Upper lobe of left lung (tissue), 6 donors: ENCODE data around the gene DPEP2. TPM values are rescaled to one million over a fixed set of nuclear protein-coding genes. Genes with fewer than 3 reads are reported as not detected.
"Not testable (repeated sequence)": the region's sequence is repeated elsewhere in the genome, so short reads cannot be mapped to it uniquely, and the experiment has no call there.

ENCODE experiments used
- ATAC-seq, 2 donors: fragments of 200-7000 bp; cut with Tn5 transposase; one replicate each; pipeline ENCODE4 v1.9.1; 2022; ENCODE audit warnings: mild to moderate bottlenecking in 2 of 2, moderate library complexity in 2 of 2; ENCODE audit not compliant: low FRiP score in 2 of 2
- DNase-seq, 2 donors: peaks; one replicate each; pipeline ENCODE4 v3.0.0-alpha.2; 2019 to 2020
- H3K27ac ChIP-seq, 4 donors: fragments of 200-600 bp; sonication (generic); one replicate each; pipeline ENCODE4 v1.5.1; 2016 to 2019
- H3K27me3 ChIP-seq, 4 donors: fragments of 200-600 bp; sonication (generic); one replicate each; pipeline ENCODE4 v1.5.1; 2017 to 2019
- H3K36me3 ChIP-seq, 4 donors: fragments of 200-600 bp; sonication (generic); one replicate each; pipeline ENCODE4 v1.5.1; 2016 to 2019
- H3K4me1 ChIP-seq, 4 donors: fragments of 200-600 bp; sonication (generic); one replicate each; pipeline ENCODE4 v1.5.1; 2018 to 2019
- H3K4me3 ChIP-seq, 4 donors: fragments of 200-600 bp; sonication (generic); one replicate each; pipeline ENCODE4 v1.5.1; 2017 to 2019; ENCODE audit warnings: mild to moderate bottlenecking in 2 of 4, moderate library complexity in 1 of 4
- H3K9me3 ChIP-seq, 4 donors: fragments of 200-600 bp; sonication (generic); one replicate each; pipeline ENCODE4 v1.5.1; 2018 to 2019
- CTCF ChIP-seq, 6 experiments: fragments of 450-650 bp in 4 of 6; fragments of 200-600 bp in 2 of 6; sonication (generic) in 2 of 6; IDR thresholded peaks; one replicate each; pipeline ENCODE4 v1.5.1; 2016 to 2019; ENCODE audit warnings: antibody characterized with exemption in 6 of 6
- EP300 ChIP-seq, 4 donors: sonication (generic); formaldehyde crosslinking; IDR thresholded peaks; one replicate each; pipeline ENCODE4 v1.5.1; 2017; ENCODE audit warnings: antibody characterized with exemption in 4 of 4, control low read depth in 2 of 4
- POLR2A ChIP-seq, 4 donors: fragments of 450-650 bp; IDR thresholded peaks; one replicate each; pipeline ENCODE4 v1.5.1; 2016 to 2017; ENCODE audit warnings: antibody characterized with exemption in 4 of 4, mild to moderate bottlenecking in 2 of 4
- POLR2AphosphoS5 ChIP-seq, 2 donors: sonication (generic); formaldehyde crosslinking; IDR thresholded peaks; one replicate each; pipeline ENCODE4 v1.5.1; 2017; ENCODE audit warnings: antibody characterized with exemption in 2 of 2
- WGBS, 2 donors: methylation state at CpG; one replicate each; pipeline ENCODE4 v1.1.5; 2017 to 2018; 5-methylcytosine and 5-hydroxymethylcytosine counted together
- total RNA-seq, 6 donors: library from RNA; depleted of rRNA in 4 of 6; stranded (reverse); fragments of >200 nt in 4 of 6; gene quantifications; one replicate each; pipeline versions ENCODE4 v1.1.0 to v1.2.1, GENCODE V29; 2016 to 2021
- donor health status: DM: no; HTN: no; CAD: no; lungs with moderate emphysema.
- donor health status: DM: no; HTN: yes; CAD: no; lungs with severe emphysema.

DPEP2 gene
- total RNA-seq, 6 donors from 2014 or later, result 7.1 to 56.6 (median 23.0) TPM

GRCh38 chr16:67996666-67997065, 2.6 kb downstream of the DPEP2 start:
- no peaks in the 10 kb centered on the region for H3K36me3 ChIP-seq
- H3K9me3 ChIP-seq, result no peaks in the 10 kb centered on the region
- DNase-seq (no peak), ATAC-seq (no peak)
- H3K4me1 ChIP-seq, result peaks cover 33 to 52% (median 43%) of the 10 kb centered on the region in 4 donors
- H3K4me3 ChIP-seq, result no peak overlapping the region
- no peak for TF ChIP-seq POLR2AphosphoS5 (IDR thresholded peaks at IDR 0.05)
- TF ChIP-seq EP300 (IDR thresholded peaks at IDR 0.05), result no peak
- TF ChIP-seq CTCF (IDR thresholded peaks at IDR 0.05), result no peak
- no peak for TF ChIP-seq POLR2A (IDR thresholded peaks at IDR 0.05)
- WGBS, 2 donors, result 98 to 99% methylated on average over 5 of the region's 5 CpGs
- no peaks in the 10 kb centered on the region for H3K27me3 ChIP-seq
- peak overlapping the region in 1 of 4 donors; percentile 91 for H3K27ac ChIP-seq

- no peak overlapping the region for H3K4me3 ChIP-seq
- H3K27ac ChIP-seq, result peak overlapping the region; percentile 4 to 91 (median 42)
- H3K4me1 ChIP-seq, result peaks cover 27 to 42% (median 35%) of the 10 kb centered on the region in 4 donors
- no peaks in the 10 kb centered on the region for H3K36me3 ChIP-seq
- DNase-seq, result peak in 1 of 2 donors; percentile 36
- no peaks in the 10 kb centered on the region for H3K9me3 ChIP-seq
- 64% methylated on average over 5 of the region's 5 CpGs for WGBS, 2 donors
- no peak for TF ChIP-seq POLR2A (IDR thresholded peaks at IDR 0.05)
- TF ChIP-seq EP300 (IDR thresholded peaks at IDR 0.05), result no peak
- TF ChIP-seq CTCF (IDR thresholded peaks at IDR 0.05), result no peak
- no peak for TF ChIP-seq POLR2AphosphoS5 (IDR thresholded peaks at IDR 0.05)
- ATAC-seq, result no peak
- H3K27me3 ChIP-seq, result no peaks in the 10 kb centered on the region
These were observed 3.9 kb downstream of the DPEP2 start for GRCh38 chr16:67995423-67995822.

GRCh38 chr16:67994040-67994408, 5.3 kb downstream of the DPEP2 start:
- DNase-seq, H3K36me3 ChIP-seq, H3K9me3 ChIP-seq, H3K27me3 ChIP-seq: not testable (repeated sequence)
- H3K4me1 ChIP-seq, result peaks cover 14 to 34% (median 25%) of the 10 kb centered on the region in 4 donors
- peak overlapping the region; percentile 82 to 91 (median 86) for H3K27ac ChIP-seq
- 40% methylated on average over 4 of the region's 6 CpGs; no CpG with 5 or more reads in 1 of the 2 donors for WGBS, 2 donors
- peak overlapping the region in 2 of 4 donors; percentile 30 to 36 for H3K4me3 ChIP-seq
- peak; percentile 1 to 26 for ATAC-seq

GRCh38 chr16:67993207-67994039, 5.9 kb downstream of the DPEP2 start:
- Histone ChIP-seq H3K4me3 (peak overlapping the region in 3 of 4 donors; percentile 30 to 47 (median 36)), H3K9me3 (no peaks in the 10 kb centered on the region), H3K36me3 (no peaks in the 10 kb centered on the region), H3K27ac (peak overlapping the region; percentile 82 to 91 (median 86)), H3K4me1 (peaks cover 14 to 30% (median 25%) of the 10 kb centered on the region in 4 donors), H3K27me3 (no peaks in the 10 kb centered on the region)
- peak; percentile 96 to 97 for ATAC-seq
- peak; percentile 85 to 97 for DNase-seq
- TF ChIP-seq EP300 (IDR thresholded peaks at IDR 0.05) (no peak), POLR2A (IDR thresholded peaks at IDR 0.05) (peak in 2 of 4 donors; percentile 25 to 45), POLR2AphosphoS5 (IDR thresholded peaks at IDR 0.05) (peak; percentile 43 to 53), CTCF (IDR thresholded peaks at IDR 0.05) (peak; percentile 99 to 100 (median 100))
- whole genome bisulfite sequencing, 2 donors, result 11 to 39% methylated on average over 7 to 37 of the region's 39 CpGs

GRCh38 chr16:67992661-67993206, 6.5 kb downstream of the DPEP2 start:
- H3K4me3 ChIP-seq, result peak overlapping the region in 3 of 4 donors; percentile 30 to 47 (median 36)
- peaks cover 14 to 26% (median 20%) of the 10 kb centered on the region in 4 donors for H3K4me1 ChIP-seq
- no peaks in the 10 kb centered on the region for H3K27me3 ChIP-seq
- no peak for TF ChIP-seq POLR2A (IDR thresholded peaks at IDR 0.05)
- TF ChIP-seq EP300 (IDR thresholded peaks at IDR 0.05), result no peak
- no peak for TF ChIP-seq CTCF (IDR thresholded peaks at IDR 0.05)
- TF ChIP-seq POLR2AphosphoS5 (IDR thresholded peaks at IDR 0.05), result no peak
- H3K27ac ChIP-seq, result peak overlapping the region; percentile 82 to 91 (median 86)
- H3K36me3 ChIP-seq, result no peaks in the 10 kb centered on the region
- 74% methylated on average over 20 of the region's 20 CpGs; no CpG with 5 or more reads in 1 of the 2 donors for WGBS, 2 donors
- ATAC-seq (no peak), DNase-seq (no peak)
- no peaks in the 10 kb centered on the region for H3K9me3 ChIP-seq
